Measurements from ENCODE around the gene TPP2.

TPP2 gene

GRCh38 chr13:102597029-102597961 lies 509 bp downstream of the TPP2 start:
- DNase-seq (ENCODE audit: low read depth in 2 of 2) = peak in 1 of 2 donors; percentile 9

DNA sequence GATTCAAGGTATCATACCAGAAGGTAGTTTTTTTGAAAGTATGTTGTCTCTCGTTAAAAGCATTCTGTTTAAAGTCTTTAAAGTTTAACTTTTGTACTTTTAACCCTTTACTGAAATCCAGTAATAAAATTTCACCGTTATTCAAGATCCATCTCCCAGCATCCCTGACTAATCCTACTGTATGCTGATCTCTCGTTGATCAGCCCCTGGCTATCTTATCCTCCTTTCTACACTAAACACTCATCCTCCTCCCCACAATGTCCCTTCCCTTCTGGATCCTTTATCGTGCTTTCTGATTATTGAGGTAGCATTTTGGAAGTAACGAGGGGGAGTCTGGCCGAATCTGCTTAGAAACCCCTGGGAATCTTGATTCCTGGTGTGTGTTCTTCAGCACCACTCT lies 1.3 kb downstream of the TPP2 start:
- DNase-seq (ENCODE audit: low read depth in 2 of 2) = no peak

GRCh38 chr13:102599426-102600012 lies 2.7 kb downstream of the TPP2 start:
- DNase-seq (ENCODE audit: low read depth in 2 of 2) = no peak

DNA sequence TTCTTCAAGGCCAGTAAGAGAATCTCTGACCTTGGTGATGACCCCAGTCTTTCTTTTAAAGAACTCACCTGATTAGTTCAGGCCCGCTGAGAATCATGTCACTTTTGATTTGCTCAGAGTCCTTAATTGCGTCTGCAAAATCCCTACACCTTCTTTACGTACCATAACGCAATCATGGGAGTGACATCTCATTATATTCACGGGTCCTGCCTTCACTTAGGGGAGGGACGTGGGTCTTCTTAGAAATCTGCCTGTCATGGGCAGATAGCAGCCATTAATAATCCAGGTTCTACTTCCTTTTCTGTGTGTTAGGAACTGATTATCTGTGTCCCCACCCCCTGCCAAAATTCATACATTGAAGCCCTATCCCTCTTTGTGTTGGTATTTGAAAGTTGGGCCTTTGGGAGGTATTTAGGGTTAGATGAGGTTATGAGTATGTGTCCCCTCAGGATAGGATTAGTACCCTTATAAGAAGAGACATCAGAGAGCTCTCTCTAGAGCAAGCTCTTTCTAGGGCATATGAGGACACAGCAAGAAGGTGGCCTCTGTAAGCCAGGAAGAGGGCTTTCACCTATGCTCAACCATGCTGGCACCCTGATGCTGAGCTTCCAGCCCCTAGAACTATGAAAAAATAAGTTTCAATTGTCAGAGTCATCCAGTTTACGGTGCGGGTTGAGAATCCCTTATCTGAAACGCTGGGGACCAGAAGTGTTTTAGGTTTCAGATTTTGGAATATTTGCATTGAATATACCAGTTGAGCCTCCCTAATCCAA lies 9.9 kb downstream of the TPP2 start:
- DNase-seq (ENCODE audit: low read depth in 2 of 2) = no peak

DNA sequence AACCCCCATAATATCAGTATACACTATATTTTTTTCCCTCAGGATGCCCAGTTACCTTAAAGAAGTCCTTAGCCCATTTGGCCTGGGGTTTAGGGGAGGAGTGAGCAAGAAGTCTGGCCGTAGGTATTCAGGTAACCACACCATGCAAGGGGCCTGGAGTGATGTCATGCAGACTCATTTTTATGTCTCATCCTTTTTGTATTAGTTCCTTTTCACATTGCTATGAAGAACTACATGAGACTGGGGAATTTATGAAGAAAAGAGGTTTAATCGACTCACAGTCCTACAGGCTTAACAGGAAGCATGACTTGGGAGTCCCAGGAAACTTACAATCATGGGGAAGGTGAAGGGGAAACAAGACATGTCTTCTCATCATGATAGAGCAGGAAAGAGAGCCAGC lies 12.2 kb downstream of the TPP2 start:
- DNase-seq (ENCODE audit: low read depth in 2 of 2) = no peak

GRCh38 chr13:102609696-102610095 lies 12.9 kb downstream of the TPP2 start:
- DNase-seq (ENCODE audit: low read depth in 2 of 2) = no peak

DNA sequence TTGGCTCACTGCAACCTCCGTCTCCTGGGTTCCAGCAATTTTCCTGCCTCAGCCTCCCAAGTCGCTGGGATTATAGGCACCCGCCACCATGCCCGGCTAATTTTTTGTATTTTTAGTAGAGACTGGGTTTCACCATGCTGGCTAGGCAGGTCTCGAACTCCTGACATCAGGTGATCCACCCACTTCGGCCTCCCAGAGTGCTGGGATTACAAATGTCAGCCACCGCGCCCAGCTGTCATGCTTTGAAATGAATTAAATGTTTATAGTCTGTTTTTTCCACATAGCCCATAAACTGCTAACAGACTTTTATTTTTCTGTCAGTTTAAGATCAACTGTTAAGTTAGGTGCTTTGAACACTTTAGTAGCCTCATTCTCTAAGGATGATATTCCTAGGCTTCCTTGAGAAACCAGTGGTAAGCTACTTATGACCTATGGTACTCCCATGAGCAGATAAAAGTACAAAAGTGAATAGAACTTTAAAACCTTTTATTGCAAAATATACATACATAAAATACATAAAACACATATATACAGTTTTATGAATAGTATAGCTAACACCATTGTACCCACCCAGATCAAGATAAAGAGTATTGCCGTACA lies 13.6 kb downstream of the TPP2 start:
- DNase-seq (ENCODE audit: low read depth in 2 of 2) = no peak

DNA sequence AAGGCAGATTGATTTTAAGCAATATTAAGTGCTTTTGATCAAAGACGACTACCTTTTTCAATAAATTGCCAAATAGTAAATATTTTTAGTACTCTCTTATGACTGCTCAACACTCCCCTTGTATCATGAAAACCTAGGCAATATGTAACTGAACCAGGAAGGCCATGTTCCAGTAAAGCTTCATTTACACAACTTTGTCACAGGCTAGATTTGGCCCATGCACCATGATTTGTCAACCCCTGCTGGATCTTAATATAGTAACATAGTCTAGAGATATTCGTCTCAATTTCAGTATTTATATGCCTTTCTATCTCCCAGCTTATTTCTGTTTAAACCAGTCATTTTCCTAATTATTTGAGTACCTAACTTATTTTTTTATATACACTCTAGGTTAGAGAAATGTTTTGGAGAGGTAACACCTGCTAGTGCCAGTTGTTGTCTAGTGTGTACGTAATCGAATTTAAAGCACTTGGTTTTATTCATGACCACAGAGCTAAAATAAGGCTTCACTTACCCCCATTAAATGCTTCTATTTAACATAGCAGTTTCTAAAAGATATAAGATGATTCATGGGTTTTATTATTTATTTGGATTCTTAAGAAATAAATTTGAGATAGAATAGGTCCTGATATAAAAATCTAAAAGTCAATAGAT lies 21.0 kb downstream of the TPP2 start:
- DNase-seq (ENCODE audit: low read depth in 2 of 2) = no peak

- no peak for DNase-seq (ENCODE audit: low read depth in 2 of 2)
Observed at GRCh38 chr13:102620516-102620915, 23.7 kb downstream of the TPP2 start.

GRCh38 chr13:102626928-102627327 lies 30.1 kb downstream of the TPP2 start:
- no peak for DNase-seq (ENCODE audit: low read depth in 2 of 2)

DNA sequence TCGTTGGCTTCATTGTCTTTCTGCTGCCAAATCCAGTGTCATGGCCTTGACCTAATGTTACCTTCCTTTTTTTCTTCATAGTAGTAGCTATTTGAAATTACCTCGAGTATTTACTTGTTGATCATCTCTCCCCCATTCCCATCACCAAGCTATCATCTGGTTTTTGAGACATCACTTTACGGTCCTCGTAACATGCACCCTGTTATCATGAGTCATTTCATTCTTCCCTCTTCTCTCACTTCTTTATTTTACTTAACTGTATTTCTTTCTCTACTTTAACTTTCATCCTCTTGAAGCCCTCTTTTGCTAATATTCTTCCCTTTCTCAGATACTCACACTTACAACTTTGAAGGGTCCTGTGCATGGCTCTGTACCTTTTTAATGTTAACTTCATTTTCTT lies 31.8 kb downstream of the TPP2 start:
- no peak for DNase-seq (ENCODE audit: low read depth in 2 of 2)

DNA sequence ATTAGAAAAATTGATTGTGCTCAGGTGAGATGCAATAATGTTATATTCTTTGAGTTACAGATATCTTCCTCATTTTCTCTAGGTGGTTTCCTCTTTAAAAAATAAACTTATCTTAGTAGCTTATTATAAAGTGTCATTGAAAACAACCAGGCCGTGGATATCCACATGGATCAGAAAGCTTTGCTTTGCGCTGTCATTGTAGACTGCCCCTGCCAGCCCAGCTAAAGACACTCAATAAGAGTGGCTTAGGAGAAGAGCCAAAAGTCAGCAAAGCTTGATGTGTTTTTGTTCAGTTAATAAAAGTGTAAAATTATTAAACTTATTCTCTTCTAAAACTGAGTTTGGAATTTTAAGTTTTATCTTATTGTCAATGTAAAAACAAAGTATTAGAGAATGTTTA lies 34.4 kb downstream of the TPP2 start:
- no peak for DNase-seq (ENCODE audit: low read depth in 2 of 2)

DNA sequence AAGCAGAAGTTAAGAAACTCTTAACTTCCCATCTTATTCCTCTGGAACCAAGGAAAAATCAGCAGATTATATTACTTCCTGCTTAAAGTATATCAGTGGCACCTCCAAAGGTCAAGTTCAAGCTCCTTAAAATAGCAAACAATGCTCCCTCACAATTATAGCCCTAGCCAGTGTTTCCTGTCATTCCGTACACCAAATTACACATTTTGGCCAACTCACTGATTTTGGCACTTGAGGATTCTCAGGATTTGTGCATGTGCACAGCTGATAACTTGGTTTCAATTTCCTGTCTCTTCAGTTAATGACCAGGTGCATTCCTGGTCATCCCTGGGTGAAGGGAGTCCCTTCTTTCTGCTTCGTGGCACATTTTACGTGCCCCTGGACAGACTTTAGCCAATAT lies 42.0 kb downstream of the TPP2 start:
- DNase-seq (ENCODE audit: low read depth in 2 of 2) = no peak

DNA sequence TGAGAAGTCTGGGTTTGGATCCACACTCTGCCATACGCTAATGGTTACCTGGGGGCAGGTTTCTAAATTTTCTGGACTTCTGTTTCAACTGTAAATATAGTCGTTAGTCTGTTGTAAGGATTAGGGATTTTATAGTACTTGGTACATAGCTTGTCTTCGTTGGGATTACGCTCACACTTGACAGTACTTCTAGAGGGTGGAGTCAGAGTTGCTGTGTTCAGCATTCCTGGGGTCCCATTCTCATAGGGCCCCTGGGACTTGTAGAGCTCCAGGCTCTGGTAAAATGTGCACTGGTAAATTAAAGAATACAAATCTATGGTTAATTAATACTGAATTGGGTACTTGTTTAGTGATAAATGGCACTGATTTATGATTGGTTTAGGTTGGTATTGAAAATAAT lies 45.2 kb downstream of the TPP2 start:
- DNase-seq (ENCODE audit: low read depth in 2 of 2) = no peak

GRCh38 chr13:102642475-102642874 lies 45.7 kb downstream of the TPP2 start:
- no peak for DNase-seq (ENCODE audit: low read depth in 2 of 2)

GRCh38 chr13:102643656-102644055 lies 46.9 kb downstream of the TPP2 start:
- no peak for DNase-seq (ENCODE audit: low read depth in 2 of 2)

DNA sequence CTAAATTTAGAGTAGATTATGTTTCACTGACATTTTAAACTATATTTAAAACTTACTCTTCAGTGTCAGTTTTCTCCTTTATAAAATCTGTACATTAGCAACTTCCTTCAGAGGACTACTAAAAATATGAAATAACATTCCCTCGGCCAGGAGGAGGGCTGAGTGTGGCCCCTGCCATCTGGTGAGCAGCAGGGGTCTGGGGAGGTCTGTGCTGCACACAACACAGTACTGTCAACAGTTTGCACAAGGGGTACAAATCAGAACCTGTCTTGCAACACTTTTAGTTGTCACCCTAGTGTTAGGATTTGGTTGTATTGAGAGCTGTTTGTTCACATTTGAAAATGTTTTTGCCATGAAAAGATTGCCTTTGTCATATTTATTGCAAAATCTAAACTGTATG lies 48.9 kb downstream of the TPP2 start:
- DNase-seq (ENCODE audit: low read depth in 2 of 2) = no peak

- no peak for DNase-seq (ENCODE audit: low read depth in 2 of 2)
Observed at GRCh38 chr13:102648046-102648445, 51.3 kb downstream of the TPP2 start.

DNA sequence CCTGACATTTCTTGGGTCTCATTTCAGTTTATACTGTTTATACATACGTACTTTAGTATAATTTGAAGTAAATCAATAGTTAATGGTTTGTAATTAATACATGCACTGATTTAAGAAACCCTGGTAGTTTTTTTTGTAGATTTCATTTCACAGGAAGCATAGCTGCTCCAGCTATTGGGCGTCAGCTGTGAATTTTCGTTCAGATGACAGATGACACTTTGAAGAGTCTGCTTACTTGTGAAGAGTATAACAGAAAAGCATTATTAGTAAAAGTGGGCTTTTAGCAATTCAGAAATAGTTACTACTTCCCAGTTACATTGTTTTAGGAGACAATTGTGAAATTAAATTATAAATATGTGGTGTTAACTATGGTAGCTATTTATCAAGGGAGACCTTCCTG lies 53.7 kb downstream of the TPP2 start:
- DNase-seq (ENCODE audit: low read depth in 2 of 2) = no peak

DNA sequence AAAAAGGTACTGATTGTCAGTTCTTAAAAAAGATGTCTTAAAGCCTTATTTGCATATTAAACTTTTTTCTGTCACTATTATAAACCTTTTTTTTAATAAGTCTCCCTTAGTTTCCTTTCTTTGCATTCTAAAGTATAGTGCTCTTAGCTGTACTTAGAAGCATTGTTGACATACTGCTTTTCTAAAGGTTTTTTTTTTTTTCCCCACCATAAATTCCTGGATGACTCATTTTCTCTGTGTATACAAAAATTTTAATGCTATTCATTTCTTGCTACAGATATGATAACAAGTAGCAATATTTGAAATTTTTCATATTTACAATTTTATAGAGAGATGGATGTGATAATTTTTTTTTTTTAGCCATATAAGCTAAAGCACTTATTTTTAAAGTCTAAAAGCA lies 54.6 kb downstream of the TPP2 start:
- no peak for DNase-seq (ENCODE audit: low read depth in 2 of 2)

GRCh38 chr13:102651892-102652291 lies 55.1 kb downstream of the TPP2 start:
- no peak for DNase-seq (ENCODE audit: low read depth in 2 of 2)

GRCh38 chr13:102654756-102655155 lies 58.0 kb downstream of the TPP2 start:
- no peak for DNase-seq (ENCODE audit: low read depth in 2 of 2)

All from stimulated activated CD8-positive, alpha-beta memory T cell treated with anti-CD3 and anti-CD28 coated beads, Interleukin-2, amount 100 ng/mL, for 48 hours (primary cell).